ENCODE measurements around the gene DHX58. TPM values are rescaled to one million over a fixed set of nuclear protein-coding genes. Genes with fewer than 3 reads are reported as not detected.

DHX58 gene
- 10 to 100 TPM; 35.9 to 51.1 TPM for total RNA-seq
- 56.3 TPM for polyA plus RNA-seq (ENCODE audit: insufficient read depth, low read depth, low replicate concordance)
- long read RNA-seq, donor 1, partial matches to known transcripts, result 0 of 2 reads
- long read RNA-seq, donor 1, other reads (novel, unspliced or antisense), result 0 of 2 reads
- long read RNA-seq, donor 2, partial matches to known transcripts, result 0 of 1 reads
- long read RNA-seq, donor 2, other reads (novel, unspliced or antisense), result 0 of 1 reads

- peak; percentile 90 for DNase-seq
- intact Hi-C loops (cut with DNase I; ENCODE audit: low total_unique reads), result loop anchor here (5.0 kb wide), 1 partner anchor 145 kb away; the partner anchor contains the start of gene CNP
- TF ChIP-seq, protein P1, sequence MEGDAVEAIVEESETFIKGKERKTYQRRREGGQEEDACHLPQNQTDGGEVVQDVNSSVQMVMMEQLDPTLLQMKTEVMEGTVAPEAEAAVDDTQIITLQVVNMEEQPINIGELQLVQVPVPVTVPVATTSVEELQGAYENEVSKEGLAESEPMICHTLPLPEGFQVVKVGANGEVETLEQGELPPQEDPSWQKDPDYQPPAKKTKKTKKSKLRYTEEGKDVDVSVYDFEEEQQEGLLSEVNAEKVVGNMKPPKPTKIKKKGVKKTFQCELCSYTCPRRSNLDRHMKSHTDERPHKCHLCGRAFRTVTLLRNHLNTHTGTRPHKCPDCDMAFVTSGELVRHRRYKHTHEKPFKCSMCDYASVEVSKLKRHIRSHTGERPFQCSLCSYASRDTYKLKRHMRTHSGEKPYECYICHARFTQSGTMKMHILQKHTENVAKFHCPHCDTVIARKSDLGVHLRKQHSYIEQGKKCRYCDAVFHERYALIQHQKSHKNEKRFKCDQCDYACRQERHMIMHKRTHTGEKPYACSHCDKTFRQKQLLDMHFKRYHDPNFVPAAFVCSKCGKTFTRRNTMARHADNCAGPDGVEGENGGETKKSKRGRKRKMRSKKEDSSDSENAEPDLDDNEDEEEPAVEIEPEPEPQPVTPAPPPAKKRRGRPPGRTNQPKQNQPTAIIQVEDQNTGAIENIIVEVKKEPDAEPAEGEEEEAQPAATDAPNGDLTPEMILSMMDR (IDR thresholded peaks at IDR 0.05), result no peak
- no peak for TF ChIP-seq POLR2A (IDR thresholded peaks at IDR 0.05)
- Histone ChIP-seq H3K9me3 (no peaks in the 10 kb centered on the region), H3K4me1 (peaks cover 31% of the 10 kb centered on the region), H3K36me3 (ENCODE audit: low read depth, missing control alignments) (no peaks in the 10 kb centered on the region), H3K4me3 (peak within 1 kb of the TSS; percentile 42 to 68), H3K27me3 (no peaks in the 10 kb centered on the region), H3K27ac (peak within 1 kb of the TSS; percentile 92 to 93)
- WGBS, 2 donors, result 31% methylated on average over 10 of the region's 10 CpGs; no CpG with 5 or more reads in 1 of the 2 donors
Measured at GRCh38 chr17:42112552-42113176, at the start of gene DHX58. Gene DHX58, minus strand, starts transcription at chr17:42112714. Its CDS starts 822 bp downstream, at chr17:42111892.

DNA sequence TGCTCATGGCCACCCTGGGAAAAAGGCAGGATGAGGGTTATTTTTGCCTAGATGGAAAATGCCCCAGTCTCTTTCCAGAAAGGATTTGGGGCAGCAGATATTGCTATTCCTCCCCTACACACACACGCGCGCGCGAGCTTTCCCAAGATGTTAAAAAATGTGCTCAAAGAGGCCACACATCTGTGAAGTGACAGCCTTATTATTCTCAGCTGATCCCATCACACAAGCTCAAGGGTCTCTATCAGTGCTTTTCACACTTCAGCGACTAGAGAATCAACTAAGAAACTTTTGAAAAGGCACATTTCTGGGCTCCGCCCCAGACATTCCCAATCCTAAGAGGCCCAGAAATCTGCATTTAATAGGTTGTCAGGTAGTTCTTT is 48.0 kb upstream of the DHX58 start:
- H3K27ac ChIP-seq, result no peak overlapping the region
- intact Hi-C loops (cut with DNase I; ENCODE audit: low total_unique reads), result no loop called here
- no peak overlapping the region for H3K4me3 ChIP-seq
- no peaks in the 10 kb centered on the region for H3K27me3 ChIP-seq
- whole genome bisulfite sequencing, 2 donors, result 93 to 95% methylated on average over 7 of the region's 7 CpGs
- no peaks in the 10 kb centered on the region for H3K9me3 ChIP-seq
- DNase-seq, result no peak
- H3K4me1 ChIP-seq, result no peaks in the 10 kb centered on the region
- TF ChIP-seq, protein P1 (IDR thresholded peaks at IDR 0.05), result no peak
- no peak for TF ChIP-seq POLR2A (IDR thresholded peaks at IDR 0.05)
- no peaks in the 10 kb centered on the region for H3K36me3 ChIP-seq (ENCODE audit: low read depth, missing control alignments)

DNA sequence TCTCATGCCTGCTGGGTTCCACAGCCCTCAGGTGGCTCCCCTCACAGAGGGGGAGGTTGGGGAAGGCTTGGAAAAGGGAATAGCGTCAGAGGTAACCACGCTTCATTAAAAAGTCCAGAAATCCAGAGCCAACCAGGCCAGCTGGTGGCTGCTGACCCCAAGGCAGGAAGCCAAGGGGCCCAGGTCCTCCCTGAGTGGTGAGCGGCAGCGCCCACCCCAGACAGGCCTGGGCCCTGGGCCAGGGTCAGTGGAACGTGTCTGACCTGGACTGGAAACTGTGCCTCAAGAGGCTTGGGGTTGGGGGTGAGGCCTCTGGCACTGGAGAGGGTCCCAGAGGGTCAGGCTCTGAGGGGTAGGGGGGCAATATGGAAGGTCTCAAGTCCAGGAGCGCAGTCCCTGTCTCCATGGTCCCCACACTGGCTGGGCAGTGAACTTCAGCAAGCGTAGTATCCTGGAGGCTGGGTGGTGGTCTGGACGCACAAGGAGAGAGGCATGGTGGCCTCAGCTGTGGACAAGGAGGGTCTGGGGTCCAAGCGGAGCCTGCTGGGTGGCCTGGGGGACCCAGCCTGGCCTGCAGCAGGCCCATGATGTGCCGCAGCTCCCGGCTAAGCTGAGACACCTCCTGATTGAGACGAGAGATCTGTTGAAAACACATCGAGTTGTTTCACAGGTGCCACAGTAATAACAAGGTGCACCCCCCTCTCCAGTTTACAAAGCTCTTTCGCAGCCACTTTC is 47.4 kb upstream of the DHX58 start:
- no peaks in the 10 kb centered on the region for H3K36me3 ChIP-seq (ENCODE audit: low read depth, missing control alignments)
- no peaks in the 10 kb centered on the region for H3K9me3 ChIP-seq
- no peak overlapping the region for H3K4me3 ChIP-seq
- H3K27me3 ChIP-seq, result no peaks in the 10 kb centered on the region
- no peak overlapping the region for H3K27ac ChIP-seq
- intact Hi-C loops (cut with DNase I; ENCODE audit: low total_unique reads), result no loop called here
- no peak for DNase-seq
- whole genome bisulfite sequencing, 2 donors, result 68 to 74% methylated on average over 13 to 14 of the region's 14 CpGs
- no peaks in the 10 kb centered on the region for H3K4me1 ChIP-seq
- no peak for TF ChIP-seq POLR2A (IDR thresholded peaks at IDR 0.05)
- TF ChIP-seq, protein P1 (IDR thresholded peaks at IDR 0.05), result no peak

- no peak for DNase-seq
- H3K27ac ChIP-seq, result no peak overlapping the region
- intact Hi-C loops (cut with DNase I; ENCODE audit: low total_unique reads), result no loop called here
- H3K4me3 ChIP-seq, result peak overlapping the region; percentile 97 to 98
- no peaks in the 10 kb centered on the region for H3K9me3 ChIP-seq
- no peaks in the 10 kb centered on the region for H3K36me3 ChIP-seq (ENCODE audit: low read depth, missing control alignments)
- peaks cover 22% of the 10 kb centered on the region for H3K4me1 ChIP-seq
- TF ChIP-seq POLR2A (IDR thresholded peaks at IDR 0.05), result no peak
- TF ChIP-seq, protein P1 (IDR thresholded peaks at IDR 0.05), result no peak
- H3K27me3 ChIP-seq, result no peaks in the 10 kb centered on the region
- 20 to 22% methylated on average over 17 of the region's 17 CpGs for WGBS, 2 donors
Measured at GRCh38 chr17:42155614-42156045, 43.1 kb upstream of the DHX58 start.

Measured in testis (tissue), 5 donors.